Measurements from ENCODE around the gene SLC12A8. TPM values are rescaled to one million over a fixed set of nuclear protein-coding genes. Genes with fewer than 3 reads are reported as not detected.
"Not testable (repeated sequence)": the region's sequence is repeated elsewhere in the genome, so short reads cannot be mapped to it uniquely, and the experiment has no call there.

SLC12A8 gene
- total RNA-seq, 1 donor from 2014 or later = 9.0 TPM

DNA sequence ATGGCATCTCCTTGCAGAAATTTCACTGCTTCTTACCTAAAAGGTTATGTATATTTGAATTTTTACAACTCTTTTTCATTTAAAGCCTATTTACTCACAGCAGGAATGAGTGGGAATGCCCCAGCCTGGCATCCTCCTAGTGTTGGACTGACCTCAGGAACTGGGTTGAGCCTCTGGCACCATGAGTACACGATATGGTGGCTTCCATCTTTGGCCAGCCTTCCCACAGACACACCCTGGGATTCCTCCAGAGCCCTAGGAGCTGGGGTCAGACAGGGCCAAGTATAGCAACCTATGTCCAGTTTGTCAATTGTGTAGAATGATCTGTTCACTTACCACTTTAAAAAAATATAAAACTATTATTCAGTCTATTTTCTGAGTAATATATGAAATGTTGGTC lies 99.6 kb downstream of the SLC12A8 start:
- no peak for DNase-seq

- no peak for DNase-seq
Measured at GRCh38 chr3:125110876-125111480, 101.6 kb downstream of the SLC12A8 start.

DNA sequence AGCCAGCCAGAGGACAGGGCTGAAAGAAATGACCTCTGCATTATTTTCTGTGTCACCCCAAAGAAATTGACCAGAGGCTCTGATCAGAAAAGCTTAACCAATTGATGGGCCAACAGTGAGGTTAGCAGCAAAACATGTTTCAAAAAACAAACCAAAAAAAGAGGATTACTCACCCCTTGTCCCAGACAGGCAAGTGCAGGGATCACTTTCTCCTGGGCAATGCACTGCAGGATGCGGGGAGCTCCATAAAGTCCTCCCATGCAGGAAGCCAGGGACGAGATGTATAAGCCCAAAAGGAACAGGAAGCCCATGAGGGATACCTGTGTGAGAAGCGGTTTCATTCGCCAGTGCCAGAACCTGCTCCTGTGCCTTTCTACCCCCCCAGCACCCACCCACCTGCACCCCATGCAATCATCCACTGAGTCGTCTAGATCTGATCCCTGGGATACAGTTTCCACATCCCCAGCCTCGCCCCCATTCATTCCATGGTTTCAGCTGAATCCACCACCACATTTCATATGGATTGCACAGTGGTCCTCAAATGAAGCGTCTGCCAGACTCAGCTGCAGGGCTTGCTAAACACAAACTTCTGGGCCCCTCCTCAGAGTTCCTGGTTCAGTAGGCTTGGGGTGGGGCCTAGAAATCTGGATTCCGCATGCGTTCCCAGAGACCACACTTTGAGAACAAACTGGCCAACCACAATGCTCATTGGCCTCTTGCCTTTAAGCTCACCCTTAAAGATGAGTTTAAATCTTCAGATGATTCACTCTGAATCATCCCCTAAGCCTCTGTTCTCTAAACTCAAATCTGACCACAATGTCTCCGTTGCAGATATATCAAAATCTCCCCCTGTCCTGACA lies 102.3 kb downstream of the SLC12A8 start:
- no peak for DNase-seq

- no peak for DNase-seq
Measured at GRCh38 chr3:125109536-125109925, 103.0 kb downstream of the SLC12A8 start.

DNA sequence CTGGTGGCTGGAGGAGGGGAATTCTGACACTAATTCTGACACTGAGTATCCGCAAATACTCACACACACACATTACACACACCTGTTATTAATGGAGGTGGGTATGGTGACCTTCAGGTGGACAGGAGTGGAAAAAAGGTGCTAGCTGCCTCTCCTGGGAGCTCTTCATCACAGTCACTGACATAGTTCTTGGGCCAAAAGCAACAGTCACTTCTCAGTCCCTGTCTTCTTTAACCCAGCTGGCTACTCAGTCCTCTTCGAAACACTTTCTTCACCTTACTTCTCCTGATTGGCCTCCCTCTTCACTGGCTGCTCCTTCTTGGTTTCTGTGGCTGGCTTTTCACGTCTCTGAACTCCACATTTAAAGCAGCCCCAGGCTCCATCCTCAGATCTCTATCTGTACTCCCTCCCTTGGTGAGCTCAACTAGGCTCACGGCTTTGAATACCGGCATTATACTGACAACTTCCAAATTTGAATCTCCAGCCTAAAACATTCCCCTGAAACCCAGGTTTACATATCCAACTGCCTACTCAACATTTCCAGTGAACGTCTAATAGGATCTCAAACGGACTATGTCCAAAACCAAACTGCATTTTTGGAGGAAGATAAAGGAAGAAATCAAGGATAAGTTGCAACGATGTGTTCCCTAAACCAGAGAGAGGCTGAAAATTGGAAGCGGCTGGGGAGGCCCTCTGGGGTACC lies 103.6 kb downstream of the SLC12A8 start:
- DNase-seq = peak; percentile 32

DNA sequence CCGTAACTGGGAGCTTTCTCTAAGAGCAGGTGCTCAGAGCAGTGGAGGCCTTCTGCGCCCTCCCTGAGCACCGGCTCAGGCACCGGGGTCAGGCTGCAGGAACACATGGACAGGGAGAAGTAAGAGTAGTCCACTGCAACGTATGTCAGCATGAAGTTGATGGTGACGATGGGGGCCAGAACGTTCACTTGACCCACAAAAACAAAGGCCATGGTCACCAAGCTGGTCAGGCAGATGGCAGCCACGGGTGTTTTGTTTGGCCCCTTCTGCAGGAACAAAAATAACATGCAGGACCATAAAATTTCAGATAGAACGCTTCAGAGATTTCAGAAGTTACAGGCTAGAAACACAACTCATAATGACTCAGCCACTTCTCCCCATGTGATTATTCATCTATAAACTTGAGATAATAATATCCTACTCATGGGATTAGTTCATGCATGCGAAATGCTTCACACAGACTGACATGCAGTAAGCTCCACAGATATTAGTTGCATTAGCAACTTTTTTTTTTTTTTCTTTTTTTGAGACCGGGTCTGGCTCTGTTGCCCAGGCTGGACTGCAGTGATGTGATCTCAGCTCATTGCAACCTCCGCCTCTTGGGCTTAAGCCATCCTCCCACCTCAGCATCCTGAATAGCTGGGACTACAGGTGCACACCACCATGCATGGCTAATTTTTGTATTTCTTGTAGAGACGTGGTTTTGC lies 104.5 kb downstream of the SLC12A8 start:
- DNase-seq = no peak

DNA sequence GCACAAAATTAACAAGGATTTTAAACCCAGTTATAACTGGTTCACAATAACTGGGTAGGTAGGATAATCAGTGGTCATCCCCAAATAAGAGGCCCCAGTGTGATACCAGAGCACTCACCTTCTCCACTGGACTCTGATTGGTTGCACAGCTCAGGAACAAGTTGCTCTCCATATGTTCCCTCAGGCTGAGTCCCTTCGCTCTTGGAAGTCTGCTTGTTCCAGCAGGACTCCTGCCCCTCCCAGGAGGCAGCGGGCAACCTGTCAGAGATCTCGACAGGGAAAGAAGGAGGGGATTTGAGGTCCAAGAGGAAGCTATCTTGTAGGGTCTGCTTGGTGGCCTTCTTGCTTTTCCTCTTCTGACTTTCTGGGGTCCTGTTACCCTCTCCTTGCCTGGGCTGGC lies 105.2 kb downstream of the SLC12A8 start:
- DNase-seq = no peak

DNA sequence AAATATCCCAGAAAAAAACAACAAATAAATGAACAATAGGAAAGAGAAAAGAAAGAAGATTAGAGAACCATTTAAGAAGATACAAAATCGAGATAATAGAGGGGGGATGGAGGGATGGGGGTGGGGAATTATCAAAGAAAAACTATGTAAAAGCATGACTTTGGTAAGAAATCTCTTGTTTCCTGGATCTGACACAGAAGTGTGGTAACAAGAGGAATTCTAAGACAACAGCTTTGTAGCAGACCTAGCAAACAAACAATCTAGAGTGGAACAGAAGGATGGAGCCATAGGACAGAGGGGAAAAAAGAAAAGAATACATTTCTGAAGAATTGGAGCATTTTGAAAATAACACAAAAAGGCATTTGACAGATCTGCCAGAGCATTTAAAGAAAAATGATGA lies 107.4 kb downstream of the SLC12A8 start:
- no peak for DNase-seq

- DNase-seq = no peak
Measured at GRCh38 chr3:125104639-125105038, 107.9 kb downstream of the SLC12A8 start.

DNA sequence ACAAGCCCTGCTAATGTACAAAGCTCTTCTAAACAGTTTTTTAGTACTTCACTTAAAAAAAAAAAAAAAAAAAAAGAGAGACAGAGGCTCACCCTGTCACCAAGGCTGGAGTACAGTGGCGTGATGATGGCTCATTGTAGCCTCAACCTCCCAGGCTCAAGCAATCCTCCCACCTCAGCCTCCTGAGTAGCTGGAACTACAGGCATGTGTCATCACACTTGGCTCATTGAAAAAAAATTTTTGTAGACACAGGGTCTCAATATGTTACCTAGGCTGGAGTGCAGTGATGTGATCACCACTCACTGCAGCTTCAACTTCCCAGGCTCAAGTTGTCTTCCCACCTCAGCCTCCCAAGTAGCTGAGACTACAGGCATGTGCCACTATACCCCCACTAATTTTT lies 109.1 kb downstream of the SLC12A8 start:
- DNase-seq = no peak

DNA sequence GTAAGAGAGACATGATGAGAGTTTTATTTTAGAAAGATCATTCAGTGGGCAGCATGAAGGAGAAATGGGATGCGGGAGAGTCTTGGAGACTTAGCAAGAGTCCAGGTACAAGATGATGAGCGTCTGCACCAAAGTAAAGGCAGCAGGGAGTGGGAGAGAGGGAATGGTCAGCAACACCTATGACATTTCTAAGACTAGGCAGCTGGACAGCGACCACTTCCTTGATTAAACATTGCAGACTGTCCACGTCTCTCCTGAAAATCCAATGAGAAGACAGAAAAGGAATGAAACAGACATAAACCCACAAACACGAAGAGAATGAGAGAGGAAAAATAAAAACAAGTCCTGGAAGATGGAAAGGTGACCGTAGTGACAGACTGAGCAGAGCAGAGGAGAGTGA lies 110.1 kb downstream of the SLC12A8 start:
- DNase-seq = no peak

GRCh38 chr3:125098611-125099291 lies 113.8 kb downstream of the SLC12A8 start:
- no peak for DNase-seq

DNA sequence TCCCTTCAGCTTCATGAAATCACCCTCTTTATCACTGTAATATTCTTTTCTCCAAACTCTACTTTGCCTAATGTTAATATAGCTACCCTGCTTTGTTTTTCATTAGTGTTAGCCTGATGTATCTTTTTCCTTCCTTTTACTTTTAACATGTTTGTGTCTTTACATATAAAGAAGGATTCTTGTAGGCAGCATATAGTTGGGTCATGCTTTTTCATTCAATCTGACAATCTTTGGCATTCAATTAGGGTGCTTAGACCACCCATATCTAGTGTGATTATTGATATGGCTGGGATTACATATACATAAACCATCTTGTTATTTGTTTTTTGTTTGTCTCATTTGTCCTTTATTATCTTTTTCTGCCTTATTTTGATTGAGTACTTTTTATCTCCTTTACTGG lies 121.9 kb downstream of the SLC12A8 start:
- no peak for DNase-seq

- no peak for DNase-seq
Measured at GRCh38 chr3:125087768-125088391, 124.7 kb downstream of the SLC12A8 start.

- no peak for DNase-seq
Measured at GRCh38 chr3:125085166-125085565, 127.4 kb downstream of the SLC12A8 start.

GRCh38 chr3:125083776-125084175 lies 128.8 kb downstream of the SLC12A8 start:
- no peak for DNase-seq

DNA sequence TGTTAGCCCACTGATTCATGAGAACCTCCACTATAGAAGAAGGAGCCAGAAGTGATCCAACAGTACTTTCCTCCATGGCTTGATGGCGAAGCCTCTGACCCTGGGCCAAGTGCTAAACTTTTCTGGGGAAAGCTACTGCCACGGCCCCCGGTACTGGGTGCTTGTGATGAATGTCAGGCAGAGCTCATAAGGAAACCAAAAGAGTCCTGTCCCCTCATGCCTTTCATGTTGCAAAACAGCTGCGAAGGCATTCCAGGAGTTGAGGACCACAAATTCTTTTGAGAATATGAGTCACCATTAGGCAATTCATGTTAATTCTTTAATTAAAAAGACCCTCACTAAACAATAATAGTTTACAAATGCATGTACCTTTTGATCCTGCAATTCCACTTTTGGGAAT lies 130.2 kb downstream of the SLC12A8 start:
- DNase-seq = not testable (repeated sequence)

GRCh38 chr3:125080077-125080476 lies 132.5 kb downstream of the SLC12A8 start:
- no peak for DNase-seq

GRCh38 chr3:125079675-125080045 lies 132.9 kb downstream of the SLC12A8 start:
- DNase-seq = no peak

GRCh38 chr3:125078951-125079674 lies 133.4 kb downstream of the SLC12A8 start:
- no peak for DNase-seq

GRCh38 chr3:125077864-125078263 lies 134.7 kb downstream of the SLC12A8 start:
- no peak for DNase-seq

Data from tongue (tissue), 2 donors.